Measurements from ENCODE around the gene RECK. TPM values are rescaled to one million over a fixed set of nuclear protein-coding genes. Genes with fewer than 3 reads are reported as not detected.

The RECK gene
- total RNA-seq, 1 experiment from 2014 or later, result 2.6 TPM

DNA sequence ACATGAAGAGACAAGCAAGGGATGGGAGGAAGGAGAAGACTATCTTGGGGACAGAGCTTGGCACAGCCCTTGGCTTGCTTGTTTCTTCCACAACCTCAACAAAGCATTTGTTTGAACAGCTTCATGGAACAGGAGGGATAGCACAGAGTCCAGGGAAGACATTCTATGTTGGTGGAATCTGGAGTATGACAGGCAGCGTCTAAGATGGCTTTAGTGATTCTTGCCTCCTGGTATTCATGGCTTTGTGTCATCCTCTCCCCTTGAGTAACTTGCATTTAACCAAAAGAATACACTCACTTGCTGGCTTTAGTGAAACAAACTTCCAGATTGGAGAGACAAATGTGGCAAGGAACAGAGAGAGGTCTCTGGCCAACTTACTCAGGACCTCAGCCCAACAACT is 30.8 kb upstream of the RECK start:
- Histone ChIP-seq H3K27ac (ENCODE audit: low read length) (no peak overlapping the region), H4K20me1 (ENCODE audit: insufficient read depth, low read depth, low read length) (no peaks in the 10 kb centered on the region), H2AFZ (ENCODE audit: low read length) (no peak overlapping the region), H3K9ac (ENCODE audit: low read length) (no peak overlapping the region), H3K4me1 (ENCODE audit: low read length) (no peaks in the 10 kb centered on the region), H3K79me2 (ENCODE audit: low read length) (no peaks in the 10 kb centered on the region), H3K27me3 (ENCODE audit: low read length) (0 out of 2 replicates have a peak, but pooled peaks cover 4% of the 10 kb centered on the region), H3K9me3 (ENCODE audit: low read length) (no peaks in the 10 kb centered on the region), H3K9me2 (replicated peaks; ENCODE audit: insufficient read depth, low read length) (no peaks in the 10 kb centered on the region), H3K4me2 (ENCODE audit: low read depth, low read length, poor library complexity, severe bottlenecking) (no peak overlapping the region), H3K4me3 (ENCODE audit: low read length) (no peak overlapping the region), H3K36me3 (ENCODE audit: insufficient read depth, low read length) (no peaks in the 10 kb centered on the region)
- DNase-seq, result no peak

DNA sequence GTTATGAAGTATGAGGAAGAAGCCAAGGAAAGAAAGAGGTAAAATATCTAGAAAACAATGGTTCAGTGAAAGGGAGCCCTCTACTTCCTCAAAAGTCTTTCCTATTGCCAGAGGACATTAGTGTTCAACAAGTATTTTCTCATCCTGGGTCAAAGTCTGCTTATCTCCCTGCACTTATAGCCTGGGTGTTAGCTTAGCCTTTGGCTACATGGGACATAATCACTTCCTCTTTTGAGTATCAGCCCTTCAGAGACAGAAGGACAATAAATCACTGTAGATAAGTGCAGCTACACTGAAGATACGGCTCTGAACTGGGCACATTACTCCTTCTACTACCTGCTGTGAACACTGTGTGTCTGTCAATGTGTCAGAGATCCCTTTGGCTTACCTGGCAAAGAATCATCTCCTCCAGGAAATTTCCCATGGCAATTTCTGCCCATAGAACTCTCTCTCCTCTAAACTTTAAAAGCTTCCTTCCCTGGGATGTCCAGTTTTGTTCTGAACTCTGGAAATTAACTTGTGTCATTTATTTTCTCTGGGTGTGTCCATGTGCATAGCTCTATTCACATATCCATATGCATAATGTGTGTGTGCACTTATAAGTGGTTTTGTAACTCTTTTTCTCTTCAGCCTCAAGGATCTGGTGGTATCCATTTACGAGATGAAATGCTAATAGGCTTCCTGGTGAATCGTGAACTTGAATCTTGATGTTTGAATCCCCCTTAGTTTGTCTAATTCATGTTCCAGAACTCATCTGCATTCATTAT is 30.0 kb upstream of the RECK start:
- Histone ChIP-seq H3K4me2 (ENCODE audit: low read depth, low read length, poor library complexity, severe bottlenecking) (no peak overlapping the region), H3K79me2 (ENCODE audit: low read length) (no peaks in the 10 kb centered on the region), H2AFZ (ENCODE audit: low read length) (no peak overlapping the region), H3K36me3 (ENCODE audit: insufficient read depth, low read length) (no peaks in the 10 kb centered on the region), H3K27ac (ENCODE audit: low read length) (no peak overlapping the region), H3K4me3 (ENCODE audit: low read length) (no peak overlapping the region), H3K9me2 (replicated peaks; ENCODE audit: insufficient read depth, low read length) (no peaks in the 10 kb centered on the region), H3K9ac (ENCODE audit: low read length) (no peak overlapping the region), H3K9me3 (ENCODE audit: low read length) (no peaks in the 10 kb centered on the region), H3K4me1 (ENCODE audit: low read length) (no peaks in the 10 kb centered on the region), H4K20me1 (ENCODE audit: insufficient read depth, low read depth, low read length) (no peaks in the 10 kb centered on the region), H3K27me3 (ENCODE audit: low read length) (0 out of 2 replicates have a peak, but pooled peaks cover 4% of the 10 kb centered on the region)
- DNase-seq, result no peak

DNA sequence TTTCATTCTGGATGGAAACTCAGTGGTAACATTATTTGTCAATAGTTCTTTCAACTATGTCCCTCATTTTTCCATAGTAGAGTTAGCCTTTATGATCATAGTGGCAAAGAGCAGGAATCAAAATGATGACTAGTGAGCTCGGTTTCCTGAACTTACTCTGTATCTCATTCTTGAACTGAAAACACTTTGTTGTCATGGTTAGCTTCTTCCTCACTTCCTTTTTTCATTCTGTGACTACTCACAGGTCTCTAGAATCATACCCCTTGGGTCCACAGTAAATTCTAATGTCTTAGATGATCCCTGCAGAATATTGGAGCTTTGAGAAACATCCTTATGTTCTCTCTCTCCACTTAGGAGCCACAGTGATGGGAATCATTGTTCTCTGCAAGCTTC is 29.4 kb upstream of the RECK start:
- Histone ChIP-seq H3K27ac (ENCODE audit: low read length) (no peak overlapping the region), H3K4me2 (ENCODE audit: low read depth, low read length, poor library complexity, severe bottlenecking) (no peak overlapping the region), H2AFZ (ENCODE audit: low read length) (no peak overlapping the region), H4K20me1 (ENCODE audit: insufficient read depth, low read depth, low read length) (no peaks in the 10 kb centered on the region), H3K4me1 (ENCODE audit: low read length) (no peaks in the 10 kb centered on the region), H3K4me3 (ENCODE audit: low read length) (no peak overlapping the region), H3K9ac (ENCODE audit: low read length) (no peak overlapping the region), H3K36me3 (ENCODE audit: insufficient read depth, low read length) (no peaks in the 10 kb centered on the region), H3K27me3 (ENCODE audit: low read length) (0 out of 2 replicates have a peak, but pooled peaks cover 4% of the 10 kb centered on the region), H3K79me2 (ENCODE audit: low read length) (no peaks in the 10 kb centered on the region), H3K9me2 (replicated peaks; ENCODE audit: insufficient read depth, low read length) (no peaks in the 10 kb centered on the region), H3K9me3 (ENCODE audit: low read length) (no peaks in the 10 kb centered on the region)
- peak; percentile 51 for DNase-seq

DNA sequence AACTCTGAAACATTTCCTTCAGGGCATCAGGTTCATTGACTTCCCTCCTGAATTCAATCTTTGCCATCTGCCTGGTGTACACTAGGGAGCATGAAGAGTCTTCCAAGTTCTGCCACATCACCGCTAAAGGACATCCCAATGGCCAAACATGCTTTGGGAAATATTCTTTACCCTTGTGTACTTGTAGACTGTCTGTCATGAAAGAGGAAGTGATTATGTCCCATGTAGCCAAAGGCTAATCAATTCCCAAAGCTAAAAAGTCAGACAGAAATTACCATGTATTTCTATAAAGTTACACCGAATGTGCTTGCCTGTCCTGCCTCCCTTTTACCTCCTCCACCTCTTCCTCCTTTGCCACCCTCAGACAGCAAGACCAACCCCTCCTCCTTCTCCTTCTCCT is 28.9 kb upstream of the RECK start:
- Histone ChIP-seq H3K27ac (ENCODE audit: low read length) (no peak overlapping the region), H3K9ac (ENCODE audit: low read length) (no peak overlapping the region), H4K20me1 (ENCODE audit: insufficient read depth, low read depth, low read length) (no peaks in the 10 kb centered on the region), H3K79me2 (ENCODE audit: low read length) (no peaks in the 10 kb centered on the region), H3K4me1 (ENCODE audit: low read length) (no peaks in the 10 kb centered on the region), H2AFZ (ENCODE audit: low read length) (no peak overlapping the region), H3K9me3 (ENCODE audit: low read length) (no peaks in the 10 kb centered on the region), H3K27me3 (ENCODE audit: low read length) (0 out of 2 replicates have a peak, but pooled peaks cover 4% of the 10 kb centered on the region), H3K36me3 (ENCODE audit: insufficient read depth, low read length) (no peaks in the 10 kb centered on the region), H3K9me2 (replicated peaks; ENCODE audit: insufficient read depth, low read length) (no peaks in the 10 kb centered on the region), H3K4me3 (ENCODE audit: low read length) (no peak overlapping the region), H3K4me2 (ENCODE audit: low read depth, low read length, poor library complexity, severe bottlenecking) (no peak overlapping the region)
- DNase-seq, result no peak

DNA sequence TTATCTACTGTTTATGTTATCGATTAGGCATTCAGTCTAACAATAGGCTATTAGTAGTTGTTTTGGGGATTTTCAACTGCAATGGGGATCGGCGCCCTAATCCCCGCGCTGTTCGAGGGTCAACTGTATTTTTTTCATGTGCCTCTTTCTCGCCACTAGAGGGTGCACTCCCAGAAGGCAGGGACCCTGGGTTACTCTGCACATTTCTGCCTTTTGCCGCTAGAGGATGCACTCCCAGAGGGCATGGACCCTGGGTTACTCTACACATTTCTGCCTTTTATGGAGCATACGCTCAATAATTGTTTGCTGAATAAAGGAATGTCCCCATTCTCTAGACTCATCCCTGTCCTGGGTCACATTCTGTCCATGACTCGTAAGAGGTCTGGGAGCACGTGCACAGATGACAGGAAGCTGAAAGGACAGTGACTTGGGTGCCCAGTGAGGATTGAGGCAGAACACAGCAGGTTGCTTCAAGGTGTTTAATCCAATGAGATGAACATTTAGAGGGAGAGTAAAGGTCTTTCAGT is 27.9 kb upstream of the RECK start:
- H3K4me2 ChIP-seq (ENCODE audit: low read depth, low read length, poor library complexity, severe bottlenecking), result no peak overlapping the region
- no peaks in the 10 kb centered on the region for H3K36me3 ChIP-seq (ENCODE audit: insufficient read depth, low read length)
- H3K9me3 ChIP-seq (ENCODE audit: low read length), result no peaks in the 10 kb centered on the region
- H3K79me2 ChIP-seq (ENCODE audit: low read length), result no peaks in the 10 kb centered on the region
- peak; percentile 93 for DNase-seq
- H3K27ac ChIP-seq (ENCODE audit: low read length), result no peak overlapping the region
- no peaks in the 10 kb centered on the region for H3K9me2 ChIP-seq (replicated peaks; ENCODE audit: insufficient read depth, low read length)
- H2AFZ ChIP-seq (ENCODE audit: low read length), result no peak overlapping the region
- no peak overlapping the region for H3K4me3 ChIP-seq (ENCODE audit: low read length)
- H3K27me3 ChIP-seq (ENCODE audit: low read length), result 0 out of 2 replicates have a peak, but pooled peaks cover 4% of the 10 kb centered on the region
- no peak overlapping the region for H3K9ac ChIP-seq (ENCODE audit: low read length)
- H4K20me1 ChIP-seq (ENCODE audit: insufficient read depth, low read depth, low read length), result no peaks in the 10 kb centered on the region
- no peaks in the 10 kb centered on the region for H3K4me1 ChIP-seq (ENCODE audit: low read length)

DNA sequence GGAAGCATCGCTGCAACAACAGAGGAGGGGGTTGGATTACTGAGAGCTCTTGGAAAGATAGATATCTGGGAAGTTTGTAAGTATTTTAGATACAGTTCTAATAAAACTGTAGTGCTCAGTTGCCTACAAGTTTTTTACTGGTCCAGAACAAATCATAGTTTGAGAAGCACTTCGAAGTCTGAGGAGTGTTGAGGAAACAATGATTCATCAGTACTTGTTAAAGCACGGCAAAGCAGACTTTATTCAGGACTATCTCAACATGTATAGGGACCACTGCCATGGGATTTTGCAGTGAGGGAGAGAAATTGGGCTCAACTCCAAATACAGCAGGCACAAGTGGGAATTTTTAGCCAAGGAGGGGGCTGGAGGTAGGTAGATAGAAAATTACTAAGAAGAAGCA is 25.3 kb upstream of the RECK start:
- no peak for DNase-seq
- H3K36me3 ChIP-seq (ENCODE audit: insufficient read depth, low read length), result no peaks in the 10 kb centered on the region
- H2AFZ ChIP-seq (ENCODE audit: low read length), result no peak overlapping the region
- no peaks in the 10 kb centered on the region for H3K9me3 ChIP-seq (ENCODE audit: low read length)
- 0 out of 2 replicates have a peak, but pooled peaks cover 2% of the 10 kb centered on the region for H4K20me1 ChIP-seq (ENCODE audit: insufficient read depth, low read depth, low read length)
- no peak overlapping the region for H3K27ac ChIP-seq (ENCODE audit: low read length)
- H3K9ac ChIP-seq (ENCODE audit: low read length), result no peak overlapping the region
- no peaks in the 10 kb centered on the region for H3K9me2 ChIP-seq (replicated peaks; ENCODE audit: insufficient read depth, low read length)
- no peaks in the 10 kb centered on the region for H3K79me2 ChIP-seq (ENCODE audit: low read length)
- no peaks in the 10 kb centered on the region for H3K27me3 ChIP-seq (ENCODE audit: low read length)
- H3K4me3 ChIP-seq (ENCODE audit: low read length), result no peak overlapping the region
- H3K4me1 ChIP-seq (ENCODE audit: low read length), result no peaks in the 10 kb centered on the region
- H3K4me2 ChIP-seq (ENCODE audit: low read depth, low read length, poor library complexity, severe bottlenecking), result no peak overlapping the region

DNA sequence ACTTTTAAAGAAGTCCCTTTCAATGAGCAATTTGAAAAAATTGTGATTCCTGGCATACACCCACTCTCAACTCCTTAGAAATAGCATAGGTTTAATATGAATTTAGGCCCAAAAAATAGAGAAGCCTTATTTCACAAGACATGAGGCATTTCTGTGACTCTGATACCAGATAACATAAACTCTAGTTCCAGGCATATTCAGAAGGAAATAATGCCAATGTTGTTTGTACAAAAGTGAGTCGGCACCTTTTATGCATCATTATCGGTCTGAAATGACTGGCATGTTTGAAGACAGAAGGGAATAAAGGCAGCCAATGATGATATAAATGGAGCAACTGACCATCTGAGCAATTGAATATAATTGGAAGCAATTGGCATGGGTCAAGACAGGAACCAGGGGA is 19.4 kb upstream of the RECK start:
- Histone ChIP-seq H2AFZ (ENCODE audit: low read length) (no peak overlapping the region), H3K27ac (ENCODE audit: low read length) (no peak overlapping the region), H3K4me1 (ENCODE audit: low read length) (no peaks in the 10 kb centered on the region), H3K9me3 (ENCODE audit: low read length) (no peaks in the 10 kb centered on the region), H3K4me2 (ENCODE audit: low read depth, low read length, poor library complexity, severe bottlenecking) (no peak overlapping the region), H3K9me2 (replicated peaks; ENCODE audit: insufficient read depth, low read length) (no peaks in the 10 kb centered on the region), H3K79me2 (ENCODE audit: low read length) (no peaks in the 10 kb centered on the region), H3K36me3 (ENCODE audit: insufficient read depth, low read length) (no peaks in the 10 kb centered on the region), H3K9ac (ENCODE audit: low read length) (no peak overlapping the region), H3K4me3 (ENCODE audit: low read length) (no peak overlapping the region), H4K20me1 (ENCODE audit: insufficient read depth, low read depth, low read length) (0 out of 2 replicates have a peak, but pooled peaks cover 2% of the 10 kb centered on the region), H3K27me3 (ENCODE audit: low read length) (no peaks in the 10 kb centered on the region)
- no peak for DNase-seq

DNA sequence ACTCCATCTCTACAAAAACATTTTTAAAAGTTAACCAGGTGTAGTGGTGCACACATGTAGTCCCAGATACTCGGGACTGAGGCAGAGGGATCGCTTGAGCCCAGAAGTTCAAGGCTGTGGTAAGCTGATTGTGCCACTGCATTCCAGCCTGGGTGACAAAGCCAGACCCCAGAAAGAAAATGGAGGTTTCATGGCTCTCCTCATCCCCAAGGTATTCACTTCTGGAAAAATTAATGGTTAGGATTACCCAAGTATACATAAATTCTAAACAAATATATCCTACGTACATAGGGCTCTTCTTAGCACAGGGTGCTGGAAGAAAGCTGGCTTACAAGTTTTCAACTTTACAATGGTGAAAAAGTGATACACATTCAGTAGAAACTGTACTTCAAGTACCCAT is 18.6 kb upstream of the RECK start:
- no peaks in the 10 kb centered on the region for H3K79me2 ChIP-seq (ENCODE audit: low read length)
- H3K27ac ChIP-seq (ENCODE audit: low read length), result no peak overlapping the region
- no peak for DNase-seq
- no peak overlapping the region for H2AFZ ChIP-seq (ENCODE audit: low read length)
- 0 out of 2 replicates have a peak, but pooled peaks cover 2% of the 10 kb centered on the region for H4K20me1 ChIP-seq (ENCODE audit: insufficient read depth, low read depth, low read length)
- no peaks in the 10 kb centered on the region for H3K36me3 ChIP-seq (ENCODE audit: insufficient read depth, low read length)
- no peaks in the 10 kb centered on the region for H3K27me3 ChIP-seq (ENCODE audit: low read length)
- H3K4me2 ChIP-seq (ENCODE audit: low read depth, low read length, poor library complexity, severe bottlenecking), result no peak overlapping the region
- H3K9ac ChIP-seq (ENCODE audit: low read length), result no peak overlapping the region
- no peak overlapping the region for H3K4me3 ChIP-seq (ENCODE audit: low read length)
- H3K9me2 ChIP-seq (replicated peaks; ENCODE audit: insufficient read depth, low read length), result no peaks in the 10 kb centered on the region
- no peaks in the 10 kb centered on the region for H3K4me1 ChIP-seq (ENCODE audit: low read length)
- no peaks in the 10 kb centered on the region for H3K9me3 ChIP-seq (ENCODE audit: low read length)
